Suppressor macrophage (primary cell): ENCODE data around the gene FZD7.
A peak's percentile ranks its signal among the peaks of the same experiment; 100 is the strongest.

Source experiments
- DNase-seq, 4 experiments: peaks; one replicate each; pipeline ENCODE4 v3.0.0-alpha.2; 2020 to 2022

Gene FZD7

DNA sequence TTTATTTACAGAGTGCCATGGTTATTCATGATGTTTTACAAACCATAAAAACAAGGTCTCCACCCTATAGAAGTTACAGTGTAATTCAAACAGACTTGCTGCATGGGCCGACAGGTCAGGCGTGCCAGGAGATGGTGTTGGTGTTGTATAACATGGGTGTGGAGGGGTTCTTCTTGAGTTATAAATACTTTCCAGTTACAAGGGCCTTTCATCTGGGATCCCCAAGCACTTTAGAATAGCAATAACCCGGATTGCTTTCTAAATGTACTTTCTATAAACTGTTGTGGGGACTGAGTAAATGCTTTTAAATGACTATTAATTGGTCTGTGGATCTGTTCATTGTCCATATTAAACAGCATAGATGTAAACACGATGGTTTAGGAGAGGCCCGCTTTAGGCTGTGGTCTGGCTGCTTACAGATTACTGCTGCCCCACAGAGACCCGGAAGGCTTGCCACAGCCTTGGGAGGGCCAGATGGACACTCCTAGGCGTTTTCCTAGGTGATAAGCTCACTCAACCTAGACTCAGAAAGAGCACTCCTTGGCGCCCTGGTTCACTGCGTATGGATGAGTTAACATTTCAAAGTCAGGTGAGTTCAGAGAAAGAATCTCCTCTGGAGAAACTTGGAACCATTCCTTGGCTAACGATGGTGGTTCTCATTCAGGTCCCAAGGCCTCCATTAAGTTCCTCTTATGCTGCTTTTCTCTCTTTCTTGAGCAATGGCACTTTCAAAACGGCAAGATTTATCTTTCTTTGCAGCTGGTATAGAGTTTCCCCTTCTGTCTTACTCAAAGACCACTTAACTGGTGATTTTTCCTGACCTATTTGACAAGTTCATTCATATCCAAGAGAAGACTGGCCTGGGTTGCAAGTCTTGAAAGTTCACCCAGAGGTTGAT is 35.8 kb downstream of the FZD7 start:
- DNase-seq, result peak in 1 of 4 experiments; percentile 11

DNA sequence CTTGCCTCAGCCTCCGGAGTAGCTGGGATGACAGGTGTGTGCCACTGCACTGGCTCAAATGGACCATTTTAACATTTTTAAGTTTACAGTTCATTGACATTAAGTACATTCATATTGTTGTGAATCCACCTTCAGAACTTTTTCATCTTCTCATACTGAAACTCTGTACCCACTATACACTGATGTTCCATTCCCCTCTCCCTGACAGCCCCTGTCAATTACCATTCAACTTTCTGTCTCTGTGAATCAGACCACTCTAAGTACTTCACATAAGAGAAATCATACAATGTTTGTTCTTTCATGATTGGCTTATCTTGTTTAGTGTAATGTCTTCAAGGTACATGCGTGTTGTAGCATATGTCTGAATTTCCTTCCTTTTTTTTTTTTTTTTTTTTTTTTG is 37.5 kb downstream of the FZD7 start:
- DNase-seq, result no peak

DNA sequence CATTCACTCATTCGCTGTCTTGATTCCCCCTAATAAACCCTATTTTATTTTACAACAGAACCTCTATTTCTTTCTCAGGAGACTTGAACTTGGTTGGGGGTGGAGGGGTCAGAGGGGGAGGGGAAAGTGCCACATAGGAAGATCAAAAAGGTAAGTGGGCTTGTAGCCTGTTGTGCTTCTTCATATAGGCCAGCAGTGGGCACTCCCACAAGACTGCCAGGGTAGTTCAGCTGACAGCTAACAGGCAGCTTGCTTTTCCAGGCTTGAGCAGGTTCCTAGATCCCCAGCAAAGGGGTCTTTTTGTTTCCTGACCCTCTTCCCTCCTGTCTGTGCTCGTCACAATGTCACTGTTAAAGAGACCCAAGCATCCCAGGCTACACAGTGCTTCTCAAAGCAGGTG is 38.6 kb downstream of the FZD7 start:
- DNase-seq, result peak in 2 of 4 experiments; percentile 9 to 14

DNA sequence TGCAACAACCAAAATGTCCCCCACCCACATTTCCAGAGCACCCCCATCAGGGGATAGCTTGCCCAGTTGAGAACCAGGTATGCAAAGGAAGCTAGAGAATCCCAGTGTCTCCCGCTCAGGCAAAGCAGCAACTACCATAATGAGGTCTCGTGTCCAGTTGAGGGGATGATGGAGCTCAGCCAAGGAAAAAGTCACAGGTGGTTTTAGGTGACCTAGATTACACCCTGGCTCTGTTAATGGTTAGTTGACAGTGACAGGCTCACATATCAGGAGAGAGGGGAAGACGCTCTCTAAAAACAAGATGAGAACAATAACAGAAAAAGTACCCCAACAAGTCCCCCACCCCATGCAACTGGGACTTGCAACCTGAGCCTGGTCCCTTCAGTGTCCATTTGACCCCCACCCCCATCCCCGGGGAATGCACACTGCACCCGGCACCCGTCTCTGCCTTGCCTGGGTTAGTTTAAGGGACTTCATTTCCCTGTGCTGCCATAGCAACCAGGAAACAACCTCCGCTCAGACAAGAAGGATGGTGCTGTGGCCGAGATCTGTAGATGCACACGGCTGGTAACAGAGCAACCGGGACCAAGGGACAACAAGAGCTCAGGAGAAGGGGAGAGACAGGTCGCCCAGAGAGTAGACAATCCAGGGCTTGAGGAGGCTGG is 39.2 kb downstream of the FZD7 start, which contains the start of gene KIAA2012:
KIAA2012 (plus strand) TSS at position 519 of the 665 bp plus-strand sequence. CDS start 373 bp downstream, outside the sequence.
- no peak for DNase-seq

DNA sequence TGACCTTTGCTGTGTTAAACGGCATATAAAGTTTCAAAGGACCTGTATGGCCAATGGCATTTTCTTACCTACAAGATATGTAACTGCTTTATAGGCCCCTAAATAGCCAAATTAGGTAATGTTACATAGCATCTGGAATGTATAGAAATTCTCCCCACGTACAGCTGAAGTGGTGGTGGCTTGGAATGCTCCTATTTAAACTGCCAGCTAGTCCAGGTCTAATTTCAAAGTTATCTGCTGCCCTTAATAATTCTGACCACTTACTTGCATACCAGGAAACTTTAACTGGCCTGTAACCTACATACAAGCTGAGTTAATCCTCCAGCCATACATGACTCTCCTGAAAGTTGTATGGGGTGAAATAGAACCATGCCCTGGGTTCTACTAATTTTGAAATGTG is 40.7 kb downstream of the FZD7 start:
- no peak for DNase-seq

DNA sequence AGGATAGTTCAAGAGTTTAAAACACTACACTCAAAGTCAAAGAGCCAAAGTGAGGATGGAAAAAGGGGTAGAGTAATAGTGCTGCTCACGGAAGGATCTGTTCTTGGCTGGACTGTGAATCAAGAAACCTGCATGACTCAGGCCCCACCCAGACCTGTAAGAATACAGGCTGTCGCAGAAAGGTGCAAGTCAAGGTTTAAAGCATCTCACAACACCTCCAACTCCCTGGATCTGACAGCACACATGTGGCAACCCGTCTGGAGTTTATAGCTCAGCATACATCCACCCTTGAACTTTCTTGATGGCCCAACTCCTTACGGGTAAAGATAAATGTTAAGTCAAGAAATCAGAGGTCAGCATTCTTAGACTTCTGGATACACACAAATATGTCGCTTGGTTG is 45.7 kb downstream of the FZD7 start:
- no peak for DNase-seq

DNA sequence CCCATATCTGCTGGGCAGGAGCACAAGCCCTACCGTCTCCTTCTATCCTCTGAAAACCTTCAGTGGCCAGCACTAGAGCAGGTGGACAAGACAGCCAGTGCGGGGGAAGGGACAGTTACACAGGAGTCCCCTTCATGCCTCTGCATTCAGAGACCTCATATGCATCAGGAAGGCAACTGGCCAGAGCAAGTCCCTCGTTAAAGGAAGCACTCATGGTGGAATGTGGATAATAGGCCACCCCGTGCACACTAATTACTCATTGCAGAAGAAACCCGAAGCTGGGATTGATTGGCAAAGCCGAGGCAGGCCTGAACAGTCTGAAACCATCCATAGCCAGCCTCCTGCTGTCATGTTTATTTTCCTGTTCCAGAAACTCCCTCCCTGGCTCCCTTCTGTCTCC is 50.6 kb downstream of the FZD7 start:
- no peak for DNase-seq
